Measurements from ENCODE around the gene GAMT.

GAMT gene

GRCh38 chr19:1399079-1399478 lies 2.3 kb downstream of the GAMT start:
- no peak for DNase-seq

- no peak for DNase-seq
Observed at GRCh38 chr19:1397838-1398237, 3.5 kb downstream of the GAMT start.

- no peak for DNase-seq
Observed at GRCh38 chr19:1396768-1397679, 4.3 kb downstream of the GAMT start.

- no peak for DNase-seq
Observed at GRCh38 chr19:1396019-1396767, 5.1 kb downstream of the GAMT start.

- DNase-seq = no peak
Observed at GRCh38 chr19:1395194-1396018, 5.9 kb downstream of the GAMT start.

GRCh38 chr19:1394252-1395193 lies 6.8 kb downstream of the GAMT start:
- no peak for DNase-seq

GRCh38 chr19:1393841-1394240 lies 7.5 kb downstream of the GAMT start:
- no peak for DNase-seq

- DNase-seq = no peak
Observed at GRCh38 chr19:1392939-1393530, 8.3 kb downstream of the GAMT start.

- no peak for DNase-seq
Observed at GRCh38 chr19:1392407-1392806, 8.9 kb downstream of the GAMT start.

GRCh38 chr19:1390890-1391423 lies 10.4 kb downstream of the GAMT start:
- DNase-seq = no peak

GRCh38 chr19:1389033-1389940 lies 12.1 kb downstream of the GAMT start:
- no peak for DNase-seq

GRCh38 chr19:1388637-1389026 lies 12.7 kb downstream of the GAMT start:
- no peak for DNase-seq

GRCh38 chr19:1387684-1388636 lies 13.4 kb downstream of the GAMT start:
- DNase-seq = no peak

- no peak for DNase-seq
Observed at GRCh38 chr19:1386945-1387683, 14.2 kb downstream of the GAMT start.

GRCh38 chr19:1385816-1386215 lies 15.5 kb downstream of the GAMT start:
- no peak for DNase-seq

- no peak for DNase-seq
Observed at GRCh38 chr19:1384478-1385110, 16.7 kb downstream of the GAMT start.

GRCh38 chr19:1384085-1384462 lies 17.3 kb downstream of the GAMT start:
- DNase-seq = no peak

Data from NCI-H1930 (cell line).